HG02970 (cell line): Measurements from ENCODE around the gene TTC33.
"Not testable (repeated sequence)": the region's sequence is repeated elsewhere in the genome, so short reads cannot be mapped to it uniquely, and the experiment has no call there.

Source experiments
- ATAC-seq: cut with Tn5 transposase; IDR thresholded peaks from one replicate; pipeline ENCODE4 v1.9.1; 2021; ENCODE audit warnings: mild to moderate bottlenecking, moderate library complexity, moderate number of reproducible peaks; ENCODE audit not compliant: unreplicated experiment, low FRiP score

TTC33 gene

GRCh38 chr5:40660751-40661150, 95.0 kb downstream of the TTC33 start:
- ATAC-seq, result no peak

GRCh38 chr5:40656766-40657165, 99.0 kb downstream of the TTC33 start:
- ATAC-seq, result no peak

DNA sequence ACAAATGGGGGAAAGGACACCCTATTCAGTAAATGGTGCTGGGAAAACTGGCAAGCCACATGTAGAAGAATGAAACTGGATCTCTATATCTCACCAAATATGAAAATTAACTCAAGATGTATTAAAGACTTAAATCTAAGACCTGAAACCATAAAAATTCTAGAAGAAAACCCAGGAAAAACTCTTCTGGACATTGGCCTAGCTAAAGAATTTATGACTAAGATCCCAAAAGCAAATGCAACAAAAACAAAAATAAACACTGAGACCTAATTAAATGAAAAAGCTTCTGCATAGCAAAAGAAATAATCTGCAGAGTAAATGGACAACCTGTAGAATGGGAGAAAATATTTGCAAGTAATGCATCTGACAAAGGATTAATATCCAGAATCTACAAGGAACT, 99.7 kb downstream of the TTC33 start:
- ATAC-seq, result not testable (repeated sequence)

- ATAC-seq, result no peak
Measured at GRCh38 chr5:40655138-40655537, 100.6 kb downstream of the TTC33 start.

GRCh38 chr5:40654377-40654991, 101.3 kb downstream of the TTC33 start:
- no peak for ATAC-seq

DNA sequence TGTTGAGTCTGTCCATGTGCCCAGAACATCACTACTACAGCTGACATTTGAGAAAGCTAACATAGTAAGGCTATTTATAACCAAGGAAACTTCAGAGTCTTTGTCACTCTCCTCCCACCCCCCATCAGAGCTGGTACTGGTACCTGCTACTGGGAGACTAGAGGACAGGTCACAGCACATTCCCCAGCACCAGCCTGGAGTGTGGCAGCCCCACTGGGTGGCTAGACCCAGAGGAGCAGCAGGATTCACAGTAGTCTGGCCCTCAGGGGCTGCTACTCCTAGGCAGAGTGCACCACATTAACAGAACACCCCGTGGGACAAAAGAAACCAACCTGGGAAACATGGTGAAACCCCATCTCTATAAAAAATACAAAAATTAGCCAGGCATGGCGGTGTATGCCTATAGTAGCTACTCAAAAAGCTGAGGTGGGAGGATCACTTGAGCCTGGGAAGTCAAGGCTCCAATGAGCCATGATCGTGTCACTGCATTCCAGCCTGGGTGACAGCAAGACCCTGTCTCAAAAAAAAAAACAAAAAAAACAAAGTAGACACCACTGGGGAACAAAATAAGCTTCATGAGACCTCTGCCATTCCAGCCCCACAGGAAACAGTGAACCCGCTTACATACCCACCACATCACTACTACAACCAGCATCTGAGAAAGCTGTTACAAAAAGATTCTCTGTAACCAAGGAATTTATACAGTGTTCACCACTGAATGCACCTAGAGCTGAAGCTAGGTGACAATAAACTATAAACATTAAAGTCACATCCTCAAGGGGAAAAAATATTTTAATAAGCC, 102.3 kb downstream of the TTC33 start:
- no peak for ATAC-seq

DNA sequence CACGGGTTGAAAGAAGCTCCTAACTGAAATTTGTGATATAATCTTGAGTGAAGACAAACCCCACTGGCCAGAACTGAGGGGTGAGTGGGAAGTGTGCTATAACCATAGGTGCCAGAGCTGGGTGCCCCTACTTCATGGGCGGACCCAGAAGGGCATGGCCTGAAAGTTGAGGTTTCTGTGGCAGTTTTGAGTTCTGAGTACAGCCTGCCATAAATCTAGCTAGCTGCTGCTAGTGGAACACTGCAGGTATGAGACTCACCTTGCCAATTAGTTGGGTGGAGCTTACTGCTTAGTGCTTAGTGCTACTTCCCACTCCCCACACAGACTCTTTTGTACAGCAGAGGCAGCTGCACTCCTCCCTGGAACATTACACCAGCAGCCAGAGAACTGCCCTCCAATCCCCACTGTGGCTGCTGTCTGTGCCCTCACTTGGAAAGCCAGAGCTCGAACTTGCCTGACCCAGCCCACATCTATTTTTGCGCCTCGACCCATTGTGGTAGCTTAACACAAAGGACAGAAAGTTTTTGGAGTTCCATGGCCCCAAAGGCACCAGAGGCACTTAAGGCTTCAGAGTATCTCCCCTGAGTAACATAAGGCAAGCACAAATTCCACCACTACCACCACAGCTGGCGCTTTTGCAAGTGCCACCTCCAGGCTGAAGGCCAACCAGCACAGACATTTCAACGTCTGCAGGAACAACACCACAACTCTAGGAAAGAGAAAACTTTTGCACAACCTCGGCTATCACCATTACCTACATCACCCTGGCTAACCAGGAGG, 103.1 kb downstream of the TTC33 start:
- no peak for ATAC-seq

DNA sequence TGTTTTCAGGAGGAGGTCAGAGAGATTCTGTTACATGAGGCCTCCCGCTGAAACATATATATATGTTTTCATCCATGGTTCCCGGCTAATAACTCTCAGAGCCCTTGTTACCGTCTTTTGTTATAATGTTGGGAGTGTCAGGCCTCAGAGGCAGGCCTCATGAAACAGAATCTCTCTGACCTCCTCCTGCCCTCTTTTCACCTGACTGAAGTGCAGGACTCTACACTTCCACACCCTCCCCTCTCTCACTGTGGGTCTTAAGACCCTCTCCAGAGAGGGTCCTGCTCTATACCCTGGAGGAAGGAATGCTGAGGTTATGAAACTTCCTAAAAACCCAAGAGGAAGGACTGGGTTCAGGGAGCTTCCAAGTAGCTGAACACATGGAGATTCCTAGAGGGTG, 104.6 kb downstream of the TTC33 start:
- ATAC-seq, result no peak

GRCh38 chr5:40649463-40650030, 106.2 kb downstream of the TTC33 start:
- no peak for ATAC-seq

GRCh38 chr5:40648150-40648549, 107.6 kb downstream of the TTC33 start:
- ATAC-seq, result no peak

DNA sequence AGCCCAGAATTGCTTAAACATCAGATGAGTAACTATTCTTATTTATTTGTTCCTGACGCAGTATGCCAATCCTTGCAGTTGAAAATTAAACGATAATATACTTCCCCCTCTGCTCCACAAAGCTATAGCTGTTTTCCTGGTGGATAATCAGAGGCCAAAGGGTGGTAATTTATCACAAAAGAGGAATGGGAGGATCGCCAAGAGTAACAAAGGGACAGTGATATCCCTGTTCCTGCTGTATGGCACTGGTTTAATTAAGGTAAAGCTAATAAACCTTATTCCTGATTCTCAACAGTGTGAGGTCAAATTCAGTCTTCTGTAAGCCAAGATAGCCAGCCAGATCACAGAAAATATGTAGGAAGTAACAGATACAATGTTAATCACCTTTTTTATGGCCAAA, 109.5 kb downstream of the TTC33 start:
- ATAC-seq, result no peak

DNA sequence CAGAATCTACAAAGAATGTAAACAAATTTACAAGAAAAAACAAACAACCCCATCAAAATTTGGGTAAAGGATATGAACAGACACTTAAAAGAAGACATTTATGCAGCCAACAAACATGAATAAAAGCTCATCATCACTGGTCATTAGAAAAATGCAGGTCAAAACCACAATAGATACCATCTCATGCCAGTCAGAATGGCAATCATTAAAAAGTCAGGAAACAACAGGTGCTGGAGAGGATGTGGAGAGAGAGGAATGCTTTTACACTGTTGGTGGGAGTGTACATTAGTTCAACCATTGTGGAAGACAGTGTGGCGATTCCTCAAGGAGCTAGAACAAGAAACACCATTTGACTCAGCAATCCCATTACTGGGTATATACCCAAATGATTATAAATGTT, 116.2 kb downstream of the TTC33 start:
- not testable (repeated sequence) for ATAC-seq

DNA sequence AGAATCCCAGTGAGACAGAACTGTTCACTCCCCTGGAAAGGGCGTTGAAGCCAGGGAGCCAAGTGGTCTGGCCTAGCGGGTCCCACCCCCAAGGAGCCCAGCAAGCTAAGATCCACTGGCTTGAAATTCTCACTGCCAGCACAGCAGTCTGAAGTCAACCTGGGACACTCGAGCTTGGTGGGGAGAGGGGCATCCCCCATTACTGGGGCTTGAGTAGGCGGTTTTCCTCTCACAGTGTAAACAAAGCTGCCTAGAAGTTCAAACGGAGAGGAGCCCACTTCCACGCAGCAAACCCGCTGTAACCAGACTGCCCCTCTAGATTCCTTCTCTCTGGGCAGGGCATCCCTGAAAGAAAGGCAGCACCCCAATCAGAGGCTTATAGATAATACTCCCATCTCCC, 121.2 kb downstream of the TTC33 start:
- ATAC-seq, result no peak

DNA sequence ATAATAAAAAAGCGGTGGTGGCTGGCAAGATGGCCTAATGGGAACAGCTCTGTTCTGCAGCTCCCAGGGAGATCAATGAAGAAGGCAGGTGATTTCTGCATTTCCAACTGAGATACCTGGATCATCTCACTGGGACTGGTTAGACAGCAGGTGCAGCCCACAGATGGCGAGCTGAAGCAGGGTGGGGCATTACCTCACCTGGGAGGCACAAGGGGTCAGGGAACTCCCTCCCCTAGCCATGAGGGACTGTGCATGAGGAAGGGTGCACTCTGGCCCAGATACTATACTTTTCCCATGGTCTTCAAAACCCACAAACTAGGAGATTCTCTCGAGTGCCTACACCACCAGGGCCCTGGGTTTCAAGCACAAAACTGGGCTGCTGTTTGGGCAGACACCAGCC, 121.6 kb downstream of the TTC33 start:
- no peak for ATAC-seq

DNA sequence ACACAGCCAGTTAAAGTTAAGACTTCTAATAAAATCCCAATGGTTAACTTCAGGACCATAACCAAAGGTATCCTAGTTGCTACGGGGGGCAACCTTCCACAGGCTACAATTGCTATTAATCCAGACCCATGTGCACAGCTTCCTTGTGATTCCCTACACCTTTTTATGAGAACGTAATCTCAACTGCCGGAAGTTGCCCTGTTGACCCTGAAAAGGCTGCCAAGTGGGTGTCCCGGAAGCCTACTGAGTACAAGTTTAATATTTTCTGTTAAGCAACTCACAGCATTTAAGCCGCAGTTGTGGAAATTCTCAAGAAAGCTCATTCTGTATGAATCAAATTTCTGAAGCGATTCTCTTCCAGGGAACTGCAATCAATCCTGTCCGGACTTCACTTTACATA, 124.5 kb downstream of the TTC33 start:
- ATAC-seq, result no peak

DNA sequence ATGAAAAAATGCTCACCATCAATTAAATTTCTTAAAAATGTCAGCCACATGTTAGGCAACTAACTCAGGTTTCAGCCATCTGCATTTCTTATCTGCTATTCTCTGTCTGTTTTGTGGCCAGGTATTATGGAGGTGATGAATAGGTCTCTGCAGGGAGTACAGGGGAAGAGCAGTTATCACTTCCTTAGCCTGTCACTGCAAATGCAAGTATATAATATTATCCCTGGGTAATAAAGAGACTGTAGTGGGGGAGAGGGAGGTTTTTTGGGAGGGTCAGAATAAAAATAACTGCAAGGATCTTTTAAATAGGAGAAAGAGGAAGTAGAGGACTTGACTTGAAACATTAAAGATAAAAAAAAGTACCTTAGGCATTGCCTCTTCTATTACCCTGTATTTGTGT, 125.6 kb downstream of the TTC33 start:
- ATAC-seq, result no peak

- no peak for ATAC-seq
Measured at GRCh38 chr5:40628407-40628806, 127.4 kb downstream of the TTC33 start.

DNA sequence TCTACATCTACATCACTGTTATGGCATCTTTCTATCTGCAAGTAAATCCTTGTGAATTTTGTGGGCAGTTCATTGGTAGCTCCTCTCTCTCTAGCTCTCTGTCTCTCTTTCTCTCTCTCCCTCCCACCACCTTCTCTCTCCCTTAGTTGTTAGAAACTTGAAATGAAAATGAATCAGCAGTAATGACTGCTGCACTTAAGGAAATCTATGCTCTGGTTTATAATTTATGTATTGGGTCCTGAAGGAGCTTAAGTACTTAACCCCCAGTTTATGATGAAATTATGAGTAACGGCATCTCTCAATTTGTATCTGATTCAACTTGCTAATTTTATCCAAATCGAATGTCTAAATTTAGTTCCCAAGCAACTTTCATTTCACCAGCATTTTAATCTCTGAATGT, 128.1 kb downstream of the TTC33 start:
- ATAC-seq, result no peak

- ATAC-seq, result no peak
Measured at GRCh38 chr5:40626801-40627200, 129.0 kb downstream of the TTC33 start.

GRCh38 chr5:40623480-40624420, 132.0 kb downstream of the TTC33 start:
- ATAC-seq, result no peak
